K562 (cell line): ENCODE data around the gene RPTOR. TPM values are rescaled to one million over a fixed set of nuclear protein-coding genes. Genes with fewer than 3 reads are reported as not detected.

Experiments used
- ARID1B ChIP-seq: fragments of 450-650 bp; IDR thresholded peaks from 2 replicates; pipeline ENCODE4 v1.6.1; 2016; ENCODE audit warnings: antibody characterized with exemption, mild to moderate bottlenecking, inconsistent platforms
- CCAR2 ChIP-seq: fragments of 200-400 bp; formaldehyde crosslinking; IDR thresholded peaks from 2 replicates; pipeline ENCODE4 v1.6.1; 2017; ENCODE audit warnings: mild to moderate bottlenecking, low read depth, low read length
- FOXM1 ChIP-seq, 2 experiments: fragments of 450-650 bp in 1 of 2; sonication (generic) in 1 of 2; formaldehyde crosslinking in 1 of 2; IDR thresholded peaks; 2 replicates each; pipeline versions ENCODE4 v1.6.1 to v1.9.0; 2017 to 2022; ENCODE audit warnings: low read depth in 2 of 2, mild to moderate bottlenecking in 2 of 2, missing genetic modification reagents in 1 of 2, moderate library complexity in 1 of 2
- MEIS2 ChIP-seq: fragments of 450-650 bp; IDR thresholded peaks from 2 replicates; pipeline ENCODE4 v1.6.1; 2014; ENCODE audit warnings: mild to moderate bottlenecking; ENCODE audit not compliant: partially characterized antibody
- POLR2A ChIP-seq: fragments of 450-650 bp; conservative IDR thresholded peaks from 2 replicates; pipeline ENCODE4 v1.6.1; 2016
- SIN3A ChIP-seq, 2 experiments: fragments of 150-350 bp in 1 of 2; IDR thresholded peaks; 2 replicates each; pipeline ENCODE4 v1.6.1; 2011 to 2016; ENCODE audit warnings: borderline replicate concordance in 2 of 2, low read depth in 2 of 2, low read length in 2 of 2, mild to moderate bottlenecking in 2 of 2, moderate library complexity in 2 of 2; ENCODE audit not compliant: control insufficient read depth in 1 of 2
- SNIP1 ChIP-seq: fragments of 450-650 bp; IDR thresholded peaks from 2 replicates; pipeline ENCODE4 v1.7.1; 2017; ENCODE audit warnings: low read depth, mild to moderate bottlenecking
- ZNF3 ChIP-seq: fragments of 250-450 bp; sonication (Bioruptor Pico); IDR thresholded peaks from 2 replicates; pipeline ENCODE4 v1.5.0; 2021; ENCODE audit warnings: mild to moderate bottlenecking, moderate library complexity
- polyA plus RNA-seq, 8 experiments: library from polyadenylated mRNA; depleted of rRNA in 4 of 8; stranded (reverse) in 5 of 8; unstranded in 3 of 8; fragments of >200 nt; fragmentation: Nextera tagmentation in 2 of 8; fragmentation: Illumina TruSeq in 1 of 8; extraction: Ambion mirVana in 2 of 8; extraction: Trizol in 1 of 8; gene quantifications; 2 replicates each; pipeline versions ENCODE4 v1.2.1 to v1.2.3, GENCODE V29; 2011 to 2014; ENCODE audit warnings: inconsistent platforms in 1 of 8, missing spikeins in 1 of 8
- total RNA-seq, 7 experiments: library from RNA; depleted of rRNA in 6 of 7; stranded (reverse); fragments of >200 nt in 6 of 7; fragmentation: Illumina TruSeq in 2 of 7; extraction: Trizol in 2 of 7; gene quantifications; 2 replicates each; pipeline versions ENCODE4 v1.2.1 to v1.2.3, GENCODE V29; 2011 to 2021; ENCODE audit warnings: low replicate concordance in 1 of 7
- TF ChIP-seq, protein P1 (sequence below): fragments of 250-450 bp; sonication (Bioruptor Pico); IDR thresholded peaks from 2 replicates; pipeline ENCODE4 v1.4.0; 2020; ENCODE audit warnings: borderline replicate concordance
- TF ChIP-seq, protein P2 (sequence below), 3 experiments: IDR thresholded peaks in 2 of 3; conservative IDR thresholded peaks in 1 of 3; 2 replicates each; pipeline ENCODE4 v1.5.1; 2011 to 2012; ENCODE audit warnings: low read length in 3 of 3, mild to moderate bottlenecking in 3 of 3, control low read depth in 2 of 3, improper control_type of control experiment in 1 of 3, inconsistent platforms in 1 of 3, low read depth in 1 of 3, mixed read lengths in 1 of 3, moderate library complexity in 1 of 3; ENCODE audit not compliant: insufficient read depth in 2 of 3
- TF ChIP-seq, protein P3 (sequence below): fragments of 450-650 bp; IDR thresholded peaks from 2 replicates; pipeline ENCODE4 v1.7.1; 2018; ENCODE audit warnings: mild to moderate bottlenecking, low read depth; ENCODE audit not compliant: partially characterized antibody
- TF ChIP-seq, protein P4 (sequence below): fragments of 450-650 bp; IDR thresholded peaks from 2 replicates; pipeline ENCODE4 v1.6.1; 2018; ENCODE audit not compliant: partially characterized antibody

Gene RPTOR
- total and polyA plus RNA-seq, 9 of the 15 experiments (the other 6 are each of a cell fraction or from before 2014, with no cell fraction given): 0.24 to 54.1 (median 10.2) TPM

DNA sequence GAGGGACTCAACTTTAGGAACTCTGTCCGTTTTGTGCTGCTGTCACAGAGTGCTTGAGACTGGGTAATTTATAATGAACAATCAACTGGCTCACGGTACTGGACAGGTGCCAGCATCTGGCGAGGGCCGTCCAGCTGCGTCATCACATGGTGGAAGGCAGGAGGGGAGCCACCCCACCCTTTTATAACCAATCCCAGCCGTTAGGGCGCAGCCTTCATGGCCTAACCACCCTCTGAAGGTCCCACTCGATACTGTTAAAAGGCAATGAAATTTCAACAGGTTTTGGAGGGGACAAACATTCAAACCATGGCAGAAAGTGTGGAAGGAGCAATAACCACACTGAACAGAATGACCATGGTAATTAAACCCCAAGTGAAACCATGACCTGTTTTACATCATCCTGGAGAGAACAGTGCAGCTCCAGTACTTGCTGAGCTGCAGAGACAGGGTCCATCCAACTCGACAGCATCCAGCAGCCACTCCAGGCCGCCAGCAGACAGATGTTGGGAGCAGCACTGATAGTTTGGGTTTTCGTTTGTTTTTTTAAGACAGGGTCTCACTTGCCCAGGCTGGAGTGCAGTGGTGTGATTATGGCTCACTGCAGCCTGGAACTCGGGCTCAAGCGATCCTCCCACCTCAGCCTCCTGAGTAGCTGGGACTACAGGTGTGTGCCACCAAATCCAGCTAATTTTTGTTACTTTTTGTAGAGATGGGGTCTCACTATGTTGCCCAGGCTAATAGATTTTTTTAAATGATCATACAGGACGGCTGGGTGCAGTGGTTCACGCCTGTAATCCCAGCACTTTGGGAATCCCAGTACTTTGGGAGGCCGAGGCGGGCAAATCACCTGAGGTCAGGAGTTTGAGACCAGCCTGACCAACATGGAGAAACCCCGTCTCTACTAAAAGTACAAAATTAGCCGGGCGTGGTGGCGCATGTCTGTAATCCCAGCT is 458.0 kb downstream of the RPTOR start (continued):
- TF ChIP-seq, protein P1, sequence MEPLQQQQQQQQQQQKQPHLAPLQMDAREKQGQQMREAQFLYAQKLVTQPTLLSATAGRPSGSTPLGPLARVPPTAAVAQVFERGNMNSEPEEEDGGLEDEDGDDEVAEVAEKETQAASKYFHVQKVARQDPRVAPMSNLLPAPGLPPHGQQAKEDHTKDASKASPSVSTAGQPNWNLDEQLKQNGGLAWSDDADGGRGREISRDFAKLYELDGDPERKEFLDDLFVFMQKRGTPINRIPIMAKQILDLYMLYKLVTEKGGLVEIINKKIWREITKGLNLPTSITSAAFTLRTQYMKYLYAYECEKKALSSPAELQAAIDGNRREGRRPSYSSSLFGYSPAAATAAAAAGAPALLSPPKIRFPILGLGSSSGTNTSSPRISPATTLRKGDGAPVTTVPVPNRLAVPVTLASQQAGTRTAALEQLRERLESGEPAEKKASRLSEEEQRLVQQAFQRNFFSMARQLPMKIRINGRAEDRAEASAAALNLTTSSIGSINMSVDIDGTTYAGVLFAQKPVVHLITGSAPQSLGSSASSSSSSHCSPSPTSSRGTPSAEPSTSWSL (CRISPR knock-in tag): no peak
- TF ChIP-seq MEIS2: peak; percentile 94
- no peak for TF ChIP-seq SIN3A (IDR thresholded peaks at IDR 0.05; ENCODE audit: borderline replicate concordance in 2 of 2, control insufficient read depth in 1 of 2, low read depth in 2 of 2, low read length in 2 of 2)
- TF ChIP-seq, protein P2, sequence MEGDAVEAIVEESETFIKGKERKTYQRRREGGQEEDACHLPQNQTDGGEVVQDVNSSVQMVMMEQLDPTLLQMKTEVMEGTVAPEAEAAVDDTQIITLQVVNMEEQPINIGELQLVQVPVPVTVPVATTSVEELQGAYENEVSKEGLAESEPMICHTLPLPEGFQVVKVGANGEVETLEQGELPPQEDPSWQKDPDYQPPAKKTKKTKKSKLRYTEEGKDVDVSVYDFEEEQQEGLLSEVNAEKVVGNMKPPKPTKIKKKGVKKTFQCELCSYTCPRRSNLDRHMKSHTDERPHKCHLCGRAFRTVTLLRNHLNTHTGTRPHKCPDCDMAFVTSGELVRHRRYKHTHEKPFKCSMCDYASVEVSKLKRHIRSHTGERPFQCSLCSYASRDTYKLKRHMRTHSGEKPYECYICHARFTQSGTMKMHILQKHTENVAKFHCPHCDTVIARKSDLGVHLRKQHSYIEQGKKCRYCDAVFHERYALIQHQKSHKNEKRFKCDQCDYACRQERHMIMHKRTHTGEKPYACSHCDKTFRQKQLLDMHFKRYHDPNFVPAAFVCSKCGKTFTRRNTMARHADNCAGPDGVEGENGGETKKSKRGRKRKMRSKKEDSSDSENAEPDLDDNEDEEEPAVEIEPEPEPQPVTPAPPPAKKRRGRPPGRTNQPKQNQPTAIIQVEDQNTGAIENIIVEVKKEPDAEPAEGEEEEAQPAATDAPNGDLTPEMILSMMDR (IDR thresholded peaks at IDR 0.05 in 2 of 3, conservative IDR thresholded peaks at IDR 0.05 in 1 of 3; ENCODE audit: insufficient read depth in 2 of 3, low read depth in 1 of 3, low read length in 3 of 3): no peak
- 0 out of 2 replicates have a peak, but pooled peaks have one; percentile 39 for TF ChIP-seq POLR2A
- TF ChIP-seq FOXM1 (IDR thresholded peaks at IDR 0.05; ENCODE audit: low read depth): no peak
- no peak for TF ChIP-seq FOXM1 (CRISPR knock-in tag; IDR thresholded peaks at IDR 0.05; ENCODE audit: low read depth)
- TF ChIP-seq, protein P3, sequence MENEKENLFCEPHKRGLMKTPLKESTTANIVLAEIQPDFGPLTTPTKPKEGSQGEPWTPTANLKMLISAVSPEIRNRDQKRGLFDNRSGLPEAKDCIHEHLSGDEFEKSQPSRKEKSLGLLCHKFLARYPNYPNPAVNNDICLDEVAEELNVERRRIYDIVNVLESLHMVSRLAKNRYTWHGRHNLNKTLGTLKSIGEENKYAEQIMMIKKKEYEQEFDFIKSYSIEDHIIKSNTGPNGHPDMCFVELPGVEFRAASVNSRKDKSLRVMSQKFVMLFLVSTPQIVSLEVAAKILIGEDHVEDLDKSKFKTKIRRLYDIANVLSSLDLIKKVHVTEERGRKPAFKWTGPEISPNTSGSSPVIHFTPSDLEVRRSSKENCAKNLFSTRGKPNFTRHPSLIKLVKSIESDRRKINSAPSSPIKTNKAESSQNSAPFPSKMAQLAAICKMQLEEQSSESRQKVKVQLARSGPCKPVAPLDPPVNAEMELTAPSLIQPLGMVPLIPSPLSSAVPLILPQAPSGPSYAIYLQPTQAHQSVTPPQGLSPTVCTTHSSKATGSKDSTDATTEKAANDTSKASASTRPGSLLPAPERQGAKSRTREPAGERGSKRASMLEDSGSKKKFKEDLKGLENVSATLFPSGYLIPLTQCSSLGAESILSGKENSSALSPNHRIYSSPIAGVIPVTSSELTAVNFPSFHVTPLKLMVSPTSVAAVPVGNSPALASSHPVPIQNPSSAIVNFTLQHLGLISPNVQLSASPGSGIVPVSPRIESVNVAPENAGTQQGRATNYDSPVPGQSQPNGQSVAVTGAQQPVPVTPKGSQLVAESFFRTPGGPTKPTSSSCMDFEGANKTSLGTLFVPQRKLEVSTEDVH: no peak
- TF ChIP-seq, protein P4, sequence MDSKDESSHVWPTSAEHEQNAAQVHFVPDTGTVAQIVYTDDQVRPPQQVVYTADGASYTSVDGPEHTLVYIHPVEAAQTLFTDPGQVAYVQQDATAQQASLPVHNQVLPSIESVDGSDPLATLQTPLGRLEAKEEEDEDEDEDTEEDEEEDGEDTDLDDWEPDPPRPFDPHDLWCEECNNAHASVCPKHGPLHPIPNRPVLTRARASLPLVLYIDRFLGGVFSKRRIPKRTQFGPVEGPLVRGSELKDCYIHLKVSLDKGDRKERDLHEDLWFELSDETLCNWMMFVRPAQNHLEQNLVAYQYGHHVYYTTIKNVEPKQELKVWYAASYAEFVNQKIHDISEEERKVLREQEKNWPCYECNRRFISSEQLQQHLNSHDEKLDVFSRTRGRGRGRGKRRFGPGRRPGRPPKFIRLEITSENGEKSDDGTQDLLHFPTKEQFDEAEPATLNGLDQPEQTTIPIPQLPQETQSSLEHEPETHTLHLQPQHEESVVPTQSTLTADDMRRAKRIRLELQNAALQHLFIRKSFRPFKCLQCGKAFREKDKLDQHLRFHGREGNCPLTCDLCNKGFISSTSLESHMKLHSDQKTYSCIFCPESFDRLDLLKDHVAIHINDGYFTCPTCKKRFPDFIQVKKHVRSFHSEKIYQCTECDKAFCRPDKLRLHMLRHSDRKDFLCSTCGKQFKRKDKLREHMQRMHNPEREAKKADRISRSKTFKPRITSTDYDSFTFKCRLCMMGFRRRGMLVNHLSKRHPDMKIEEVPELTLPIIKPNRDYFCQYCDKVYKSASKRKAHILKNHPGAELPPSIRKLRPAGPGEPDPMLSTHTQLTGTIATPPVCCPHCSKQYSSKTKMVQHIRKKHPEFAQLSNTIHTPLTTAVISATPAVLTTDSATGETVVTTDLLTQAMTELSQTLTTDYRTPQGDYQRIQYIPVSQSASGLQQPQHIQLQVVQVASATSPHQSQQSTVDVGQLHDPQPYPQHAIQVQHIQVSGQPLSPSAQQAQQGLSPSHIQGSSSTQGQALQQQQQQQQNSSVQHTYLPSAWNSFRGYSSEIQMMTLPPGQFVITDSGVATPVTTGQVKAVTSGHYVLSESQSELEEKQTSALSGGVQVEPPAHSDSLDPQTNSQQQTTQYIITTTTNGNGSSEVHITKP: peak; percentile 5
- no peak for TF ChIP-seq ZNF3
- TF ChIP-seq ARID1B: peak; percentile 17; the same call in 1 of the 2 replicates
- TF ChIP-seq SNIP1: no peak
- TF ChIP-seq CCAR2: no peak
